ENCODE results near the gene N4BP2L2. TPM values are rescaled to one million over a fixed set of nuclear protein-coding genes. Genes with fewer than 3 reads are reported as not detected.

Gene N4BP2L2
- total and polyA plus RNA-seq, 2 of the 13 experiments (the other 11 are each of a cell fraction or from before 2014, with no cell fraction given), result 58.9 to 81.2 TPM

GRCh38 chr13:32426990-32427851 is 111.4 kb downstream of the N4BP2L2 start:
- in situ Hi-C loops (cut with HindIII; ENCODE audit: extremely low pct_ligation_motif_present, low pct_unique_long_range_greater_than_20kb), result loop anchor here (25.0 kb wide), 1 partner anchor 390 kb away; the partner anchor contains the start of gene FRY
- WGBS (ENCODE audit: low lambda C conversion rate), result 3% methylated on average over 15 of the region's 90 CpGs
- peak overlapping the region; percentile 76 to 90 (median 85) for H3K4me3 ChIP-seq (replicated peaks in 1 of 3; ENCODE audit: insufficient read depth in 1 of 3, low read depth in 2 of 3, low read length in 3 of 3)
- H3K36me3 ChIP-seq (replicated peaks in 1 of 2; ENCODE audit: control insufficient read depth in 1 of 2, insufficient read depth in 2 of 2, low read length in 2 of 2), result peaks cover 3 to 4% of the 10 kb centered on the region in 2 experiments; a peak in 3 of 5 replicates
- ChIA-PET CTCF (ENCODE audit: low intra/inter-chr PET ratio, low total read pairs) (no interaction called here), POLR2A (interaction anchor here (0.5 to 2.7 kb wide), 9 partner anchors 12 to 172 kb away, joined by 3 to 19 read pairs (median 4); partner anchors contain the start of genes BRCA2, PDS5B and ZAR1L)
- peaks cover 65% of the 10 kb centered on the region for H3K4me1 ChIP-seq (ENCODE audit: insufficient read depth, low read length)
- H2AFZ ChIP-seq (ENCODE audit: low read length), result no peak overlapping the region
- peaks cover 43% of the 10 kb centered on the region for H3K79me2 ChIP-seq (ENCODE audit: insufficient read depth, low read length)
- DNase-seq (ENCODE audit: low spot score), result no peak
- intact Hi-C loops (cut with micrococcal nuclease; ENCODE audit: unreplicated experiment), result loop anchor here (10.0 kb wide), 1 partner anchor 108 kb away; the partner anchor contains the start of gene N4BP2L2
- peaks cover 31% of the 10 kb centered on the region; the same call in 1 of the 2 replicates for H4K20me1 ChIP-seq (ENCODE audit: insufficient read depth, low read length)
- TSS peak; percentile 47 for BruUV-seq (replicated peaks)
- no peaks in the 10 kb centered on the region; a peak in 1 of 5 replicates for H3K27me3 ChIP-seq (ENCODE audit: control insufficient read depth in 1 of 2, insufficient read depth in 2 of 2, low read length in 2 of 2)
- H3K4me2 ChIP-seq (ENCODE audit: low read depth, low read length), result peak overlapping the region; percentile 97
- H3K27ac ChIP-seq (ENCODE audit: extremely low read length, insufficient read depth, low read length), result peak overlapping the region; percentile 94
- H3K9ac ChIP-seq (ENCODE audit: insufficient read depth, low read depth, low read length), result peak overlapping the region; percentile 89
- ATAC-seq, result peak; percentile 29
- FAIRE-seq, result no peak
- no peaks in the 10 kb centered on the region for H3K9me3 ChIP-seq (ENCODE audit: low read length)
- TF ChIP-seq PITX1 (CRISPR knock-in tag; IDR thresholded peaks at IDR 0.05), result peak; percentile 50; the same call in 1 of the 2 replicates
- 0 out of 2 replicates have a peak, but pooled peaks have one; percentile 18 for TF ChIP-seq PHF20 (CRISPR knock-in tag; IDR thresholded peaks at IDR 0.05)
- 0 out of 2 replicates have a peak, but pooled peaks have one; percentile 4 for TF ChIP-seq CTCF (CRISPR knock-in tag; IDR thresholded peaks at IDR 0.05)
- 0 out of 2 replicates have a peak, but pooled peaks have one; percentile 41 for TF ChIP-seq ZNF367 (CRISPR knock-in tag; IDR thresholded peaks at IDR 0.05; ENCODE audit: borderline replicate concordance)
- TF ChIP-seq ZFX (CRISPR knock-in tag; IDR thresholded peaks at IDR 0.05; ENCODE audit: low read depth), result peak; percentile 38; the same call in 1 of the 2 replicates
- TF ChIP-seq MEIS2 (CRISPR knock-in tag; IDR thresholded peaks at IDR 0.05), result peak; percentile 68; the same call in 1 of the 2 replicates
- no peak for TF ChIP-seq KDM6A (CRISPR knock-in tag; IDR thresholded peaks at IDR 0.05; ENCODE audit: low read depth)
- 0 out of 2 replicates have a peak, but pooled peaks have one; percentile 26 for TF ChIP-seq ZNF878 (CRISPR knock-in tag; IDR thresholded peaks at IDR 0.05)
- peak; percentile 42; the same call in 1 of the 2 replicates for TF ChIP-seq MYC (CRISPR knock-in tag; IDR thresholded peaks at IDR 0.05; ENCODE audit: borderline replicate concordance)
- peak; percentile 36; the same call in 1 of the 2 replicates for TF ChIP-seq ZNF441 (CRISPR knock-in tag; IDR thresholded peaks at IDR 0.05; ENCODE audit: borderline replicate concordance)
- TF ChIP-seq ZNF232 (CRISPR knock-in tag; IDR thresholded peaks at IDR 0.05; ENCODE audit: borderline replicate concordance), result peak; percentile 61; the same call in 1 of the 2 replicates
- 0 out of 2 replicates have a peak, but pooled peaks have one; percentile 33 for TF ChIP-seq HDAC1 (CRISPR knock-in tag; IDR thresholded peaks at IDR 0.05)
- TF ChIP-seq ZNF800 (CRISPR knock-in tag; IDR thresholded peaks at IDR 0.05), result peak; percentile 45; the same call in 1 of the 2 replicates
- peak; percentile 84 for TF ChIP-seq MYPOP (CRISPR knock-in tag; IDR thresholded peaks at IDR 0.05)
- TF ChIP-seq ZNF329 (CRISPR knock-in tag; IDR thresholded peaks at IDR 0.05; ENCODE audit: low read depth), result 0 out of 2 replicates have a peak, but pooled peaks have one; percentile 31
- no peak for TF ChIP-seq AGO2 (optimal IDR thresholded peaks at IDR 0.05; ENCODE audit: low read depth, low read length)
- TF ChIP-seq HIVEP1 (CRISPR knock-in tag; IDR thresholded peaks at IDR 0.05), result peak; percentile 46; the same call in 1 of the 2 replicates
- TF ChIP-seq GABPB1 (CRISPR knock-in tag; IDR thresholded peaks at IDR 0.05), result peak; percentile 45; the same call in 1 of the 2 replicates
